HepG2 (cell line): Measurements from ENCODE around the gene CALCB. TPM values are rescaled to one million over a fixed set of nuclear protein-coding genes. Genes with fewer than 3 reads are reported as not detected.

Experiments
- ATAC-seq: fragments of 200-7000 bp; cut with Tn5 transposase; 3 replicates; pipeline ENCODE4 v1.9.1; 2020; ENCODE audit warnings: mild to moderate bottlenecking, moderate library complexity
- BruUV-seq: library from RNA; stranded (reverse); fragments of 400-500 nt; replicated peaks from 2 replicates; lab custom pipeline; 2021; lab: Mats Ljungman, UMichigan
- CTCF ChIA-PET: fragments of 300-600 bp; formaldehyde crosslinking; extraction: SDS; loops from one replicate; lab custom pipeline; 2021; ENCODE audit warnings: low total read pairs, inconsistent platforms, low intra/inter-chr PET ratio; lab: Yijun Ruan, JAX
- POLR2A ChIA-PET: fragments of 350-600 bp; sonication (Branson Sonifier 250); formaldehyde crosslinking; loops from one replicate; lab custom pipeline; 2020; ENCODE audit warnings: antibody characterized with exemption, inconsistent platforms; lab: Yijun Ruan, JAX
- DNase-seq: peaks from one replicate; pipeline ENCODE4 v3.0.0-alpha.2; 2015; ENCODE audit warnings: low spot score
- FAIRE-seq: peaks from 3 replicates; lab custom pipeline; 2011; peaks lifted over from hg19 to GRCh38; lab: Jason Lieb, UNC
- H2AFZ ChIP-seq: one replicate; pipeline ENCODE4 v1.6.1; 2011; ENCODE audit warnings: low read length, inconsistent platforms
- H3K27ac ChIP-seq: fragments of 300-600 bp; 3 replicates; pipeline ENCODE4 v1.8.0; 2011; ENCODE audit warnings: mixed run types, mild to moderate bottlenecking, mixed read lengths, low read length, inconsistent platforms; ENCODE audit not compliant: insufficient read depth; ENCODE audit errors: extremely low read length
- H3K27me3 ChIP-seq, 2 experiments: fragments of 200-600 bp in 1 of 2; 2 replicates in 1 of 2; 3 replicates in 1 of 2; pipeline versions ENCODE4 v1.6.0 to v1.8.0; 2011; ENCODE audit warnings: low read length in 2 of 2, mild to moderate bottlenecking in 2 of 2, moderate library complexity in 2 of 2, inconsistent platforms in 1 of 2; ENCODE audit not compliant: insufficient read depth in 2 of 2, control insufficient read depth in 1 of 2
- H3K36me3 ChIP-seq, 2 experiments: fragments of 200-600 bp in 1 of 2; replicated peaks in 1 of 2; 2 replicates in 1 of 2; 3 replicates in 1 of 2; pipeline versions ENCODE4 v1.5.1 to v1.8.0; 2011; ENCODE audit warnings: low read length in 2 of 2, inconsistent platforms in 1 of 2; ENCODE audit not compliant: insufficient read depth in 2 of 2, control insufficient read depth in 1 of 2
- H3K4me1 ChIP-seq: 2 replicates; pipeline ENCODE4 v1.5.1; 2012; ENCODE audit warnings: low read length, inconsistent platforms; ENCODE audit not compliant: insufficient read depth
- H3K4me2 ChIP-seq: 2 replicates; pipeline ENCODE4 v1.6.0; 2011; ENCODE audit warnings: low read depth, low read length, inconsistent platforms
- H3K4me3 ChIP-seq, 3 experiments: fragments of 200-600 bp in 1 of 3; sonication (generic), shearing (Covaris generic) in 1 of 3; replicated peaks in 1 of 3; 2 replicates each; pipeline ENCODE4 v1.5.1; 2011 to 2016; ENCODE audit warnings: low read length in 3 of 3, inconsistent platforms in 2 of 3, low read depth in 2 of 3, mild to moderate bottlenecking in 2 of 3, control low read depth in 1 of 3, mixed read lengths in 1 of 3; ENCODE audit not compliant: insufficient read depth in 1 of 3
- H3K79me2 ChIP-seq: one replicate; pipeline ENCODE4 v1.6.1; 2011; ENCODE audit warnings: low read length, inconsistent platforms; ENCODE audit not compliant: insufficient read depth
- H3K9ac ChIP-seq: 2 replicates; pipeline ENCODE4 v1.6.0; 2011; ENCODE audit warnings: mild to moderate bottlenecking, low read depth, low read length, inconsistent platforms; ENCODE audit not compliant: insufficient read depth
- H3K9me3 ChIP-seq: 2 replicates; pipeline ENCODE4 v1.5.1; 2012; ENCODE audit warnings: mild to moderate bottlenecking, low read length
- H4K20me1 ChIP-seq: 2 replicates; pipeline ENCODE4 v1.6.0; 2011; ENCODE audit warnings: inconsistent platforms, mild to moderate bottlenecking, low read length, moderate library complexity; ENCODE audit not compliant: insufficient read depth
- MLLT10 ChIP-seq: sonication (generic); formaldehyde crosslinking; IDR thresholded peaks from 2 replicates; pipeline ENCODE4 v1.4.0; 2020; ENCODE audit warnings: missing genetic modification reagents
- MLX ChIP-seq: IDR thresholded peaks from 2 replicates; pipeline ENCODE4 v1.6.1; 2016
- PCBP2 ChIP-seq: fragments of 200-400 bp; formaldehyde crosslinking; optimal IDR thresholded peaks from 2 replicates; pipeline ENCODE3; 2018; ENCODE audit warnings: low read length, low read depth; ENCODE audit not compliant: poor library complexity, severe bottlenecking
- RFX3 ChIP-seq: IDR thresholded peaks from 2 replicates; pipeline ENCODE4 v1.6.1; 2016; ENCODE audit warnings: missing biosample characterization, missing genetic modification reagents
- ZFP90 ChIP-seq: sonication (generic); formaldehyde crosslinking; IDR thresholded peaks from 2 replicates; pipeline ENCODE4 v1.8.0; 2022; ENCODE audit warnings: missing genetic modification reagents, mild to moderate bottlenecking, inconsistent platforms, borderline replicate concordance
- ZHX2 ChIP-seq, 2 experiments: sonication (generic) in 1 of 2; formaldehyde crosslinking in 1 of 2; IDR thresholded peaks; 2 replicates each; pipeline versions ENCODE4 v1.6.1 to v1.9.0; 2014 to 2022; ENCODE audit warnings: antibody characterized with exemption in 1 of 2, borderline replicate concordance in 1 of 2, inconsistent platforms in 1 of 2, low read depth in 1 of 2, missing genetic modification reagents in 1 of 2
- ZNF362 ChIP-seq: sonication (generic); formaldehyde crosslinking; IDR thresholded peaks from 2 replicates; pipeline ENCODE4 v1.4.0; 2020; ENCODE audit warnings: missing genetic modification reagents, mild to moderate bottlenecking, borderline replicate concordance
- WGBS: methylation state at CpG from one replicate; pipeline ENCODE4 v1.1.6; 2017; ENCODE audit warnings: low lambda C conversion rate; 5-methylcytosine and 5-hydroxymethylcytosine counted together
- in situ Hi-C: cut with HindIII; loops from 2 replicates; pipeline ENCODE4 v1.10.0; 2017; ENCODE audit warnings: low pct_unique_long_range_greater_than_20kb; ENCODE audit not compliant: extremely low pct_ligation_motif_present
- intact Hi-C: fragments of 100-400 bp; cut with micrococcal nuclease; formaldehyde crosslinking; loops from one replicate; pipeline ENCODE4 v1.10.0; 2022; ENCODE audit not compliant: unreplicated experiment
- polyA plus RNA-seq, 8 experiments: library from polyadenylated mRNA; depleted of rRNA in 3 of 8; stranded (reverse) in 7 of 8; unstranded in 1 of 8; fragments of >200 nt; fragmentation: Illumina TruSeq in 4 of 8; extraction: Trizol in 4 of 8; gene quantifications; 2 replicates each; pipeline versions ENCODE4 v1.2.1 to v1.2.3, GENCODE V29; 2011 to 2016; ENCODE audit warnings: low read depth in 4 of 8, missing spikeins in 1 of 8, mixed read lengths in 1 of 8; ENCODE audit not compliant: insufficient read depth in 1 of 8
- total RNA-seq, 5 experiments: library from RNA; depleted of rRNA; stranded (reverse); fragments of >200 nt; fragmentation: Illumina TruSeq; extraction: Trizol; gene quantifications; 2 replicates each; pipeline ENCODE4 v1.2.3, GENCODE V29; 2016; ENCODE audit warnings: low read depth in 1 of 5

Gene CALCB
- total and polyA plus RNA-seq, 2 of the 13 experiments (the other 11 are each of a cell fraction or from before 2014, with no cell fraction given): not detected

- no peak for DNase-seq
- WGBS: 0% methylated on average over 4 of the region's 4 CpGs
- Histone ChIP-seq H3K4me1 (peaks cover 12% of the 10 kb centered on the region), H3K9ac (no peak overlapping the region), H3K4me2 (no peak overlapping the region), H4K20me1 (no peaks in the 10 kb centered on the region), H3K4me3 (no peak overlapping the region), H3K27ac (no peak overlapping the region), H2AFZ (no peak overlapping the region), H3K9me3 (no peaks in the 10 kb centered on the region), H3K27me3 (peaks cover 5 to 30% of the 10 kb centered on the region in 2 experiments; a peak in 4 of 5 replicates), H3K79me2 (no peaks in the 10 kb centered on the region), H3K36me3 (no peaks in the 10 kb centered on the region)
- in situ Hi-C loops (no loop called here), intact Hi-C loops (loop anchor here (1.0 kb wide), 2 partner anchors 101 to 167 kb away; no protein-coding TSS in a partner anchor)
- BruUV-seq: no TSS peak
- ChIA-PET CTCF (interaction anchor here (2.1 kb wide), 1 partner anchor 167 kb away, joined by 11 read pairs; no protein-coding TSS in a partner anchor), POLR2A (no interaction called here)
- no peak for FAIRE-seq
- ATAC-seq: no peak; the same call in 2 of the 3 replicates
- TF ChIP-seq MLLT10: no peak
- no peak for TF ChIP-seq MLX (CRISPR knock-in tag)
- no peak for TF ChIP-seq RFX3
- TF ChIP-seq ZFP90 (CRISPR knock-in tag): no peak
- TF ChIP-seq ZHX2 (IDR thresholded peaks at IDR 0.05; ENCODE audit: low read depth): no peak
- no peak for TF ChIP-seq ZHX2 (CRISPR knock-in tag; IDR thresholded peaks at IDR 0.05; ENCODE audit: borderline replicate concordance)
- TF ChIP-seq PCBP2: no peak
- TF ChIP-seq ZNF362 (CRISPR knock-in tag): no peak
These were observed 1.8 kb downstream of the CALCB start for GRCh38 chr11:15075162-15075526.
